Right renal cortex interstitium (tissue), 3 donors: ENCODE results near the gene TM9SF1. TPM values are rescaled to one million over a fixed set of nuclear protein-coding genes. Genes with fewer than 3 reads are reported as not detected.

Experiments used
- DNase-seq, 3 donors: peaks; one replicate each; pipeline ENCODE4 v3.0.0-alpha.2; 2013; ENCODE audit warnings: low read depth in 3 of 3, low spot score in 2 of 3
- polyA plus RNA-seq, 3 donors: library from polyadenylated mRNA; unstranded; fragments of 120-200 nt; gene quantifications; one replicate each; pipeline ENCODE4 v1.2.1, GENCODE V29; 2013; ENCODE audit not compliant: insufficient read length in 3 of 3

TM9SF1 gene
- polyA plus RNA-seq, 3 donors, result 36.9 to 40.9 (median 39.0) TPM

GRCh38 chr14:24156840-24157239 lies 38.4 kb downstream of the TM9SF1 start:
- DNase-seq, result no peak

GRCh38 chr14:24155100-24155499 lies 40.1 kb downstream of the TM9SF1 start:
- DNase-seq, result no peak

GRCh38 chr14:24151404-24152080 lies 43.7 kb downstream of the TM9SF1 start:
- no peak for DNase-seq

DNA sequence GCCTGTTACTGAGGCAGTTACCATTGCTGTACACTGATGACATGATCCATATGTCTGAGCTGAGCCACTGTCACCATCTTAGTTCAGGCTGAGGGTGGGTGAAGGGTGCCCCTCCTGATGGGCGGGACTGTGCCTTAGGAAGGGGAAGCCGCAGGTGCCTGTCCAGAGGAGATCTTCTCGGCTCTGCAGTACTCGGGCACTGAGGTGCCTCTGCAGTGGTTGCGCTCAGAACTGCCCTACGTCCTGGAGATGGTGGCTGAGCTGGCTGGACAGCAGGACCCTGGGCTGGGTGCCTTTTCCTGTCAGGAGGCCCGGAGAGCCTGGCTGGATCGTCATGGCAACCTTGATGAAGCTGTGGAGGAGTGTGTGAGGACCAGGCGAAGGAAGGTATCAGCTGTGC lies 44.2 kb downstream of the TM9SF1 start:
- DNase-seq, result no peak

GRCh38 chr14:24150567-24150966 lies 44.7 kb downstream of the TM9SF1 start:
- no peak for DNase-seq

DNA sequence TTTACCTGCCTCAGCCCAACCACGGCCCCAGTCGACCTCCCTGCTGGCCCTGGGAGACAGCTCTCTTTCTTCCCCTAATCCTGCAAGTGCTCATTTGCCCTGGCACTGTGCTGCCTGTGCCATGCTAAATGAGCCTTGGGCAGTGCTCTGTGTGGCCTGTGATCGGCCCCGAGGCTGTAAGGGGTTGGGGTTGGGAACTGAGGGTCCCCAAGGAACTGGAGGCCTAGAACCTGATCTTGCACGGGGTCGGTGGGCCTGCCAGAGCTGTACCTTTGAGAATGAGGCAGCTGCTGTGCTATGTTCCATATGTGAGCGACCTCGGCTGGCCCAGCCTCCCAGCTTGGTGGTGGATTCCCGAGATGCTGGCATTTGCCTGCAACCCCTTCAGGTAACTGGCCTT lies 45.2 kb downstream of the TM9SF1 start:
- no peak for DNase-seq

- DNase-seq, result no peak
Observed at GRCh38 chr14:24149302-24149969, 45.8 kb downstream of the TM9SF1 start.

DNA sequence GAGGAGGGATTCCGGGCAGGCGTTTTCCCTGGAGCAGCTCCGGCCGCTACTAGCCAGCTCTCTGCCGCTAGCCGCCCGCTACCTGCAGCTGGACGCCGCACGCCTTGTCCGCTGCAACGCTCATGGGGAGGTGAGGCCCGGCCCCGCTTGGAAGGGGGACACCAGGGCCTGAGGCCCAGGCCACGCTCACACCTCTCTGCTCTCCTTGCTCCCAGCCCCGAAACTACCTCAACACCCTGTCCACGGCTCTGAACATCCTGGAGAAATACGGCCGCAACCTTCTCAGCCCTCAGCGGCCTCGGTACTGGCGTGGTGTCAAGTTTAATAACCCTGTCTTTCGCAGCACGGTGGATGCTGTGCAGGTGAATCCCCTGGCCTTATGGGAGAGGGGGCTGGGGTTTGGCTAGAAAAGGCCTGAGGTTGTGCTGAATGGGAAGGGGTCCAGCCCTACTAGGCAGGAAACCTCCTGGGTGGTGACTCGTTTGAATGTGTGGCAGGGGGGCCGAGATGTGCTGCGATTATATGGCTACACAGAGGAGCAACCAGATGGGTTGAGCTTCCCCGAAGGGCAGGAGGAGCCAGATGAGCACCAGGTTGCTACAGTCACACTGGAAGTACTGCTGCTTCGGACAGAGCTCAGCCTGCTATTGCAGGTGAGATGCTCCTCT lies 47.3 kb downstream of the TM9SF1 start:
- DNase-seq, result no peak

GRCh38 chr14:24146978-24147760 lies 48.1 kb downstream of the TM9SF1 start, which contains the start of gene RNF31:
TSS of gene RNF31 (plus strand) at chr14:24147498. CDS start at chr14:24147699, 201 bp downstream.
- DNase-seq, result peak; percentile 91 to 98 (median 96)

GRCh38 chr14:24146453-24146977 lies 48.7 kb downstream of the TM9SF1 start, which contains the start of gene PSME2:
TSS of gene PSME2 (minus strand) at chr14:24146610. CDS start at chr14:24146581, 29 bp downstream.
- DNase-seq, result peak; percentile 84 to 92 (median 86)

- DNase-seq, result peak in 1 of 3 donors; percentile 34
Observed at GRCh38 chr14:24145690-24146452, 49.4 kb downstream of the TM9SF1 start.

DNA sequence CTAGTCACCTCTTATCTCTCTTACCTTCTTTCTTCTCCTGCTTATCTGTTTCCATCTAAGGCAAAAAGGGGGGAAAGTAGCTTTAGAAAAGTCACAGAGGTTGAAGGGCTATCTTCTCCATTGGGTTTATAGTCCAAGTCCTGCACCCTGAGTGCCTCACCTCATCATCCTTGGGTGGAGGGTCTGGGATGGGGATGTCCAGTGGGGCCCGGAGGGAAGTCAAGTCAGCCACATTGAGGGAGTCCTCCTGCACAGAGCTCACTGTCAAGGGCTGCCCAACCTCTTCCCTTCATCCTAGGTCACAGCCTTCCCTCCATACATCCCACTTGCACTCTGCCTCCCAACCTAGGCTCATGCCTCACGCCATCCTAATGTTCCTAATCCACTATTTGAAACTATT lies 50.0 kb downstream of the TM9SF1 start:
- no peak for DNase-seq

GRCh38 chr14:24144451-24144850 lies 50.8 kb downstream of the TM9SF1 start:
- no peak for DNase-seq

GRCh38 chr14:24143511-24143910 lies 51.7 kb downstream of the TM9SF1 start:
- DNase-seq, result no peak

GRCh38 chr14:24141097-24141880 lies 54.0 kb downstream of the TM9SF1 start, which contains the start of gene EMC9:
TSS of gene EMC9 (minus strand) at chr14:24141591. CDS start at chr14:24141304, 287 bp downstream.
- peak; percentile 96 to 100 (median 99) for DNase-seq

GRCh38 chr14:24139272-24139934 lies 55.8 kb downstream of the TM9SF1 start:
- DNase-seq, result no peak
